CD4-positive, alpha-beta T cell treated with Interleukin-4 for 1 hour (primary cell): Measurements from ENCODE around the gene ASIC2.

ENCODE experiments used
- DNase-seq, 2 donors: peaks; one replicate each; pipeline ENCODE4 v3.0.0-alpha.2; 2020 to 2022

The ASIC2 gene

DNA sequence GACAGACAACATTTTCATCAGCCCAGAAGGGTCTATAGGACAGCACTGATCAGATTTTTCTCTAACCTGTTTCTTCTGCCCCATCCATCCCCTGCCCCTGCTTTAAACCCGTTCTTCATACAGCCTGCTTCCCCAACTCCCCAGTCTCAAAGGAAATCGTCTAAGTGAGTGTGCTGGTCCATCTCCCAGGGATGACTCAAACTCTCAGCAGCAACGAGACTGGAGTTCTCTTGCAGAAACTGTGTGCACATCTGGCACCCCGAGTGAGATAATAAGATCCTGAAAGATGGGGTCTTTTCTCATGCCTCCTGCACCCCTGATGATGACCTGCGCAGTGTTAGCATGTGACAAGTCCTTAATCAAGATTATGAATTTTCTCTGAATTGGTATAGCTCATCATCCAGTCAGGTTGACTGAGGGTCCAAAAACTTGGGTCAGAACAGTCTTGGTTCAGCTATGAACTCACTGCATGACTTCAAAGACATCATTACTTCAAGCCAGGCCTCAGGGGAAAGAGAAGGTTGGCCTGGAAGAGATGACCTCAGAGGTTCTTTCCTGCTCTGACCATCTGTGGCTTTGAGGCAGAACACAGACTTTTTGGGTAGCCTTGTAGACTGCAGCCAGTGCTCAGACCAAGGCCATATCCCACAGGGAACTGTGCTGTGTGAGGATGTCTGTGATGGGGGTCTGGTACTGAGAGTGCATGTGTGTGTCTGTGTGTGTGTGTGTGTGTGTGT, 183.6 kb downstream of the ASIC2 start:
- DNase-seq = no peak

DNA sequence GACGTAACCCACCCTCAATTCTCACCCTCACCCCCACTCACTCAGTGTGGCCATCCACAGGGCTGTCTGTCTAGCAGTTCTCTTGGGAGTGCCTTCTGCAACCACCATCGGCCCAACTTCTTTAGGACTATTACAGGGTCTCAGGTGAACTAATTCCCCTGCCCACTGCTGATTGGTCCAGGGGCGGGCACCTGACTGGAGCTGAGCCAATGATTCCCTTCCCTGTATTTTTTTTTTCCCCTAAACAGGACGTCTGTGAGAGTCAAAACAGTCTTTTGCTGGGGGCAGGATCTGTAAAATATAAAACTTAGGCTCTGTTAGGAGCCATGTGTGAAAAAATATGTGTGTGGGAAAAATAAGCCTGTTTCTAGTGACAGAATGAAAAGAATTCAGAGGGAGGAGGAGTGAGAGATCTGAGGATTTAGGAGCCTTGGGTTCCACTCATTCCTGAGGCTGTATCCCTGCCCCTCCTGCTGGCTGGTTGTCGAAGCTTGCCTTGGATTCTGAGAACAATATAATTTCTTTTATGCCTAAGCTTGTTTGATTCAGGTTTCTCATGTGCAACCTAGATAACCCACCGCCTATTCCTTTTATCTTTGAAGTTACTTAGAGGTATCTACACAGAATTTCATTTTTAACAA, 186.4 kb downstream of the ASIC2 start:
- DNase-seq = no peak

DNA sequence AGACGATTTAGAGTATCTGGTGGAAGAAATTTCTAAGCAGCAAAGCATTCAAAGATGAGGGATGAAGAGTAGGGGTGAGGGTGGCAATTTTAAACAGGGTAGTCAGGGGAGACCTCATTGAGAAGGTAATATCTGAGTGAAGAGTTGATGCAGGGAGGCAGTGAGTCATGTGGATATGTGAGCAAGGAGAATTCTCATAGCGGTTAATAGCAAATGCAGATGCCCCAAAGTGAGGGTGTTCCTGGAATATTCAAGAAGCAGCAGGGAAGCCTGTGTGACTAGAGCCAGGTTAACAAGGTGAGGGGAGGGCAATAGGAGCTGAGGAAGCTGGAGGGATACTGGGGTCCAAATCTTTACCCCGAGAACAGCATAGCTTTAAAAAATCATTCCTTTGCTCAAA, 187.2 kb downstream of the ASIC2 start:
- no peak for DNase-seq

DNA sequence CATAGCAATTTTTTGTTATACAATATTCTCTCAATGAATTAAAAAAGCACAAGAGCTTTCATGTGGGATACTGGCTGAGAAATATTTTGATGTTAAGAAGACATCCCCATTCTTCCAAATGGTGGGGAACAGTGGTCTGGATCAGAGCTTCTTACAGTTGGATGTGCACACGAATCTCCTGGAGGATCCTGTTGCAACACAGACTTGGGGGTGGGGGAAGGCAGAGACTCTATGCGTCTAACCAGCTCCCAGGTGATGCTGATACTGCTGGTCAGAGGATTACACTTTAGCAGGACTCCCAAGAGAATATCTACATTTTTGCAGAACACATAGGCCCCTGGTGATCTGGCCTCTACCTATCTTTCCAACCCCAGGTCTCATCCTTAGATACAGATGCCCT, 193.2 kb downstream of the ASIC2 start:
- no peak for DNase-seq

GRCh38 chr17:33099252-33099651, 193.8 kb downstream of the ASIC2 start:
- no peak for DNase-seq

GRCh38 chr17:33097411-33097810, 195.7 kb downstream of the ASIC2 start:
- DNase-seq = no peak

DNA sequence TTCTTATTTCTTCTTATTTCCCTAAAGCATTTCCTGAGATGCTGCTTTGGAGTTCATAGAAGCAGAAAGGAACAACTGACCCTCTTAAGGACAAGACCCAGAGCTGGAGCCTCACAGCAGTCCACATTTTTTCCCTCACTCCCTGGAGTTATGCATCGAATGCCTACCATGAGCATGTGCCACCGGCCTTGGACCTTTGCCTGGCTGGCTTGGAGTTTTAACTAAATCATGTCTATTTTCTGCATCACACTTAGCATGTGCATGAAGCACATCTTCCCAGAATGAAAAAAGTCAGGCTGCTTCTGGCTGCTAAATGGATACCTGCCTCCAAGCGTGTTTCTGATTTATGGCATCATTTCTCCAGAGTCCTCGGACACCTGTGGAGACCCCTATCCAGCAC, 196.9 kb downstream of the ASIC2 start:
- DNase-seq = no peak

- DNase-seq = no peak
Measured at GRCh38 chr17:33091271-33091670, 201.8 kb downstream of the ASIC2 start.

DNA sequence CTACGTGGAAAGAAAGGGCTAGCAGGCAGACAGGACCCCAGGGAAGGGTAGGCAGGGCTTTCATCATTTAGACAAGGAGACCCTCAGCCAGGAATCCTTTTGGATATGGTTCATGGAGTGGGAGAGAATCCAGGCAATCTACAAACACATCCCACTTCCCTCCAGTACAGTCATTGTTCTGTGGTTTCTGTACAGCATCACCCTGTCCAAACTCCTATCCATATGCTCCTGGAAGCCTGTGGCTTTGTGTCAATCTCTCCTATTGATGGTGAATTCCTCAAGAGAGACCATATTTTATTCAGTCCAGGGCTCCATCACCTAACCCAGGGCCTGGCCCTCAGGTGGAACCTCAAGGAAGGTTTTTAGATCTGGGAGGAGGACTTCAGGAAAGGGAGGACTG, 202.3 kb downstream of the ASIC2 start:
- no peak for DNase-seq

DNA sequence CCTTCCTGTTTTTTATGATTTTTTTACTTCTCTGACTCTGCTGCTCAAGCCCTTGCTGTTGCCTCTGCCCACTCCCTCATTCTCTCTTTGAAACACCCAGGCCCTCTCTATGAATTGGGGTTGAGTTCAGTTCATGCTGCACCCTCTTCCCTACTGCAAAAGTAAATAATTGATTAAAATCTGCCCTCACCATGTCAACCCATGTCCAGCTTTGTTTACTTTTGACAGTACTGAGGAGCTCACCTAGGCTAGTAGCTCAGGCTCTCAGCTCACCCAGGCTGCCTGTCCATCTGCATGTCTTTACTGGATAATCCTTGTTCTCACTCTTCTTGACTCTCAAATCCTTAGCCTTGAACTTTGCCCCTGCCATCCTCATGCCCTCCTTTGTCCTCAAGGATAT, 206.2 kb downstream of the ASIC2 start:
- DNase-seq = no peak

DNA sequence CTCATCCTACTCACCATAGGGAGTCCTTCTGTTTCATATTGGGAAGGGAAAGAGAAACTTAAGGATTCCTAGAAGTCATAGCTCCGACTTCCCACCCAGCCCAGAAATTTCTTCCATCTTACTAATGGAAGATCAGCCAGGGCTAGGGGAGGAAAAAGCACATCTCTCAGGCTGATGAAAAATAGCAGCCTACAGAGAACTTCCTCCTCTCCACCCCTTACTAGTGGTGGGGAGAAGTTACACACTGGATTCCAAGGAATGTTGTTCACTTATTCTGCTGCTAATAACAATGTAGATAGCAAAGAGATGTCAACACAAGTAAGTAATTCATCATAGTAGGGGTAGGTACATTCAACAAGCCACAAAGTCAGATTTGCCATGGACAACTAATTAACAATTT, 207.1 kb downstream of the ASIC2 start:
- DNase-seq = no peak

DNA sequence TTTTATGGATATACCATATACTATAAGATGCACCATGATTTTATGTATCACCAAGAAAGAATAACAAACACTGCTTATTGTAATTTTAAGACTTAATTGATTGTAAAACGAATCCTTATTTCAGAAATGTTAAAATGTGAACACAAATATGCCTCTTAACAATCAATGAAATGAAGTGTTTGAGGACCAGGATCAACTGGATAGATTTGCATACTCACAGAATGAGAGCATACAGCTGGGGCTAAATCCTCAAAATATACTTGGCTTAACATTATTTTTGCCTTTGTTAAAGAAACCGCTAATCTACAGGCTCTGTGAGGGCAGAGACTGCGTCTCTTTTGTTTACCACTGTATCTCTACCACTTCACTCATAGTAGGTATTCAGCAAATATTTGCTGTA, 207.8 kb downstream of the ASIC2 start:
- no peak for DNase-seq

- DNase-seq = no peak
Measured at GRCh38 chr17:33084755-33085154, 208.3 kb downstream of the ASIC2 start.

GRCh38 chr17:33082529-33083173, 210.4 kb downstream of the ASIC2 start:
- no peak for DNase-seq

- no peak for DNase-seq
Measured at GRCh38 chr17:33080091-33080490, 213.0 kb downstream of the ASIC2 start.

DNA sequence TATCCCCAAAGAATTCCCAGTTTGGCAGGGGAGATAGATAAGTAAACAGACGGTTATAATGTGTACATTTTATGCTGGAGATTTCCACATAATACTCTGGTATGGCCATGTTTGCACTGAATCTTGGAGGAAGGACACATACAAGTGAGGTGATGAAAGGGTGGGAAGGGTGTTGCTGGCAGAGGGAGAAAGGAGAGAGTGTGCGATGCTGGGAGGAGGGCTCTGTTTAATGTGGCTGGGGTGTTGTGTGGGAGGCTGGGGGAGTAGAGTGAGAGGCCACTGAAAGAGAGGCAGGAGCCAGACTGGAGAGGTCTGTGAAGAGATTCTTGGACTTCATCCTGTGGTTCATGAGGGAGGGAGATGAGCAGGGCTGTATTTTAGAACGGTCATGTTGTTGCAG, 213.9 kb downstream of the ASIC2 start:
- no peak for DNase-seq

GRCh38 chr17:33076979-33077378, 216.1 kb downstream of the ASIC2 start:
- no peak for DNase-seq

DNA sequence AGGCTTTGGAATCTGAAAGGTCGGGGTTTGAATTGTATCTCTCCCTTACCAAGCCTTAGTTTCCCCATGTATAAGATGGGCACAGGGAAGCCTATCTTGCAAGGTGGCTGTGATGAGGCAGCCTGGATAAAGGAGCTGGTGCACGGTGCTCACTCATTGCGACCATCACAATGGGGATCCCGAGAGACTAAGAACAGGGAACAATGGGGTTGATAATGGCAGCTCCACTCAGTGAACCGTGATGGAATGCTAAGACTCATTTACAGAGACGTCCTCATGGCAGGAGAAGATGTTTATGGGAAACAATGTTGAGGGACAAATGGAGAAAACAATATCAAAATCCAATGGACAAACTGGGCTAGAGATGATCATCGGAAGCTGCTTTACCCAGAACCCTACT, 219.7 kb downstream of the ASIC2 start:
- no peak for DNase-seq

DNA sequence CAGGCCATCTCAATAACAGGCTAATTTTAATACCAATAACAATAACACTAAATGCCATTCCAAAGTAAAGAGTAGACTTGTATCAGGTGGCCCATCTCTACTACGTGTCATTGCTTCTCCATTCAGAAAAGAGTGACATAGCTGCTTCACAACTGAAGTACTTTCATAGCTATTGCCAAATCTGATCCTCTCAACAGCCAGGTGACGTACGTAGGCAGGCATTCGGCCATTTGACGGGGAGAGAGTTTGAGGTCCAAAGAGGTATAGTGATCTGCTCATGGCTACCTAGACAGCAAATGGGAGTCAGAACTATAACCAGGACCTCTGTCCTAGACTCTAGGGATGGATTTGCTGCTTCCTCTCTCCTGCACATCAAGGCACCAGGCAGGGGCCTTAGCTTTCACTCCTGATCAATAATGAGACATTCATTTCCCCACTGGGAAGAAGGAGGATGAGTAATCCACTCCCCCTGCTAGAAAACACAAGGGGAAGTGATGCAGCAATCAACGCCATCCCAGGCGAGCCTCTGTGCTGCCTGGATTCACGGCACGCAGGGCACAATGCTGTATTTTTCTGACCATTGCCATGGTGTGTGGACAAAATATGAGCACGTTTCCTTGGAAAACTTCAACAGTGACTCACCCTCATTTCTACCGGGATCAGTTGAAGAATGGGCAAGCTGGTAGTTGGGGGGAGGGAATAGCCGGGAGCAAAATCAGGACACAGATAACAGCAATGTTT, 220.5 kb downstream of the ASIC2 start:
- DNase-seq = no peak

DNA sequence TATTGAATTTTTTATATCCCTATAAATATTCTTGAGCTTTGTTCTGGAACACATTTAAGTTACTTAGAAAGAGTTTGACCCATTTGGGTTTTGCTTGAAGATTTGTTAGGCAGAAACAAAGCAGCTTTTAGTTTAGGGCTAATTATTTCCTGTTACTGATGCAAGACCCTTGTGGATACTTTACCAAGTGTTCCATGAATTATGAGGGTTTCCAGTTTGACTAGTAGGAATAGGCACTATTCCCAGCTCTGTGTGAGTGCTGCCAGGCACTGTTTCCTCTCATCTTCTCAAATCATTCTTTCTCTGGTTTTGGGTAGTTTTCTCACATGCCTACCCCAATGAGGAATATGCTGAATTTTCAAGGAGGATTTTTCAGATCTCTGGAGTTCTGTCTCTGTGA, 221.4 kb downstream of the ASIC2 start:
- no peak for DNase-seq

DNA sequence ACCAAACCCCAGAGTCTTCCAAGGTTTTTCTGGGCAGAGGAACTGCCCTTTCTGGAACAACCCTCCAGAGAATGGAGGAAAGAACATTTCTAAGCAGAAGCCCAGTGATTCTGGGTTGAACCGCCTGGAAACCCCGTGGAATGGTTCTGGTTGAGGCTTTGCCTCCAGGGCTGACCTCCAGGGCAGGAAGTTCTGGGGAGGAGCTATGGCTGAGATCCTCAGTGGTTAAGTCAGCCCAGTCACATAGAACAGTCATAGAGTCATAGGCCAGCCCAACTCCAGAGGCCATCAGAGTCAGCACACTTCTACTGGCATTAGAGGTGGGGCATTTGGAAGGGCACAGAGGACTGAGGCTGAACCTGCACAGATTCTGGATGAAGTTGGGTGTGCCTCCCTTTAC, 235.5 kb downstream of the ASIC2 start:
- DNase-seq = no peak

- DNase-seq = no peak
Measured at GRCh38 chr17:33056399-33057146, 236.5 kb downstream of the ASIC2 start.

GRCh38 chr17:33055746-33056145, 237.3 kb downstream of the ASIC2 start:
- no peak for DNase-seq
